Stomach (tissue), 9 donors: ENCODE results near the gene SDK2. TPM values are rescaled to one million over a fixed set of nuclear protein-coding genes. Genes with fewer than 3 reads are reported as not detected.
A peak's percentile ranks its signal among the peaks of the same experiment; 100 is the strongest.

Experiments used
- DNase-seq, 2 donors: peaks; one replicate each; pipeline versions ENCODE4 v3.0.0 to v3.0.0-alpha.2; 2013 to 2019
- H3K27ac ChIP-seq, 5 donors: fragments of 200-600 bp in 4 of 5; sonication (generic) in 4 of 5; one replicate each; pipeline ENCODE4 v1.5.1; 2013 to 2019; ENCODE audit warnings: mild to moderate bottlenecking in 1 of 5, moderate library complexity in 1 of 5
- H3K27me3 ChIP-seq, 3 donors: fragments of 200-600 bp; sonication (generic); one replicate each; pipeline ENCODE4 v1.5.1; 2017 to 2019; ENCODE audit warnings: mixed run types in 1 of 3
- H3K36me3 ChIP-seq, 4 donors: fragments of 200-600 bp; sonication (generic); 1 replicate in 3 of 4; 2 replicates in 1 of 4; pipeline ENCODE4 v1.5.1; 2016 to 2019
- H3K4me1 ChIP-seq, 4 donors: fragments of 200-600 bp; sonication (generic); one replicate each; pipeline ENCODE4 v1.5.1; 2016 to 2019
- H3K4me3 ChIP-seq, 4 donors: fragments of 200-600 bp; sonication (generic) in 3 of 4; one replicate each; pipeline ENCODE4 v1.5.1; 2016 to 2019; ENCODE audit warnings: mild to moderate bottlenecking in 1 of 4
- H3K9me3 ChIP-seq, 4 donors: fragments of 200-600 bp; sonication (generic); one replicate each; pipeline ENCODE4 v1.5.1; 2016 to 2019
- EP300 ChIP-seq: sonication (generic); formaldehyde crosslinking; IDR thresholded peaks from one replicate; pipeline ENCODE4 v1.6.1; 2017; ENCODE audit warnings: antibody characterized with exemption
- POLR2A ChIP-seq, 4 donors: fragments of 450-650 bp; IDR thresholded peaks; one replicate each; pipeline ENCODE4 v1.6.1; 2016; ENCODE audit warnings: antibody characterized with exemption in 4 of 4, control low read depth in 2 of 4, mild to moderate bottlenecking in 1 of 4, moderate library complexity in 1 of 4
- POLR2AphosphoS5 ChIP-seq, 3 donors: sonication (generic); formaldehyde crosslinking; IDR thresholded peaks; one replicate each; pipeline ENCODE4 v1.6.1; 2016; ENCODE audit warnings: antibody characterized with exemption in 3 of 3
- WGBS, 5 donors: extraction: QIAGEN DNeasy Blood & Tissue Kit in 3 of 5; methylation state at CpG; one replicate each; pipeline versions ENCODE4 v1.1.5 to v1.1.7; 2013 to 2018; 5-methylcytosine and 5-hydroxymethylcytosine counted together
- intact Hi-C: fragments of 100-400 bp; cut with DNase I; formaldehyde crosslinking; loops from one replicate; pipeline ENCODE4 v1.15.1; 2023; ENCODE audit warnings: low total_unique reads
- polyA plus RNA-seq, 3 donors: library from polyadenylated mRNA; stranded (reverse); fragments of 200-250 nt; gene quantifications; one replicate each; pipeline ENCODE4 v1.2.3, GENCODE V29; 2013
- total RNA-seq, 5 donors: library from RNA; depleted of rRNA; stranded (reverse); fragments of >200 nt; gene quantifications; one replicate each; pipeline versions ENCODE4 v1.1.0 to v1.2.3, GENCODE V29; 2014 to 2016
- TF ChIP-seq, protein P1 (sequence below), 7 experiments: fragments of 450-650 bp in 4 of 7; fragments of 200-600 bp in 3 of 7; sonication (generic) in 3 of 7; IDR thresholded peaks; one replicate each; pipeline ENCODE4 v1.5.1; 2016 to 2019; ENCODE audit warnings: antibody characterized with exemption in 7 of 7, control low read depth in 2 of 7, mild to moderate bottlenecking in 1 of 7
- donor health status: healthy with polysubstance abuse.
- donor health status: Bipolar disorder and iron deficiency.
- donor health status: healthy.

SDK2 gene
- total and polyA plus RNA-seq, 8 donors, result under 0.01 to 9.6 (median 0.44) TPM; not detected in 1

DNA sequence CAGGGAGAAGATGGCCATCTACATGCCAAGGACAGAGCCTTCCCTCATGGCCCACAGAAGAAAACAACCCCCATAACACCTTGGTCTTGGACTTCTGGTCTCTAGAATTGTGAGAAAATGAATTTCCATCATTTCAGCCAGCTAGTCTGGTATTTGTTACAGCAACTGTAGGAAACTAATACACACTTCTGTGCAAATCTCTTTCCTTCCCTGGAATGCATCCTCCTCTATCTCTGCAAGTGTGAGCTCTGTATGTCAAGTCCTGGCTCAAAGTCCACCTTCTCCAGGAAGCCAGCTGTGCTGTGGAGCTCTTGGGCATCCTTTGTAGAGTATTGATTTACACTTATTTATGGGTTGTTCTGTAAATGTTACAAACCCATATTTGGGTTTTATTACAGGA is 89.7 kb downstream of the SDK2 start:
- H3K27ac ChIP-seq, result no peak overlapping the region
- TF ChIP-seq EP300, result no peak
- no peak for TF ChIP-seq POLR2A (IDR thresholded peaks at IDR 0.05)
- TF ChIP-seq POLR2AphosphoS5 (IDR thresholded peaks at IDR 0.05), result no peak
- H3K36me3 ChIP-seq, result no peaks in the 10 kb centered on the region
- H3K4me3 ChIP-seq, result no peak overlapping the region
- no peak for DNase-seq
- H3K9me3 ChIP-seq, result no peaks in the 10 kb centered on the region
- intact Hi-C loops, result no loop called here
- no peaks in the 10 kb centered on the region for H3K4me1 ChIP-seq
- peaks cover 0 to 36% (median 0%) of the 10 kb centered on the region in 3 donors for H3K27me3 ChIP-seq

DNA sequence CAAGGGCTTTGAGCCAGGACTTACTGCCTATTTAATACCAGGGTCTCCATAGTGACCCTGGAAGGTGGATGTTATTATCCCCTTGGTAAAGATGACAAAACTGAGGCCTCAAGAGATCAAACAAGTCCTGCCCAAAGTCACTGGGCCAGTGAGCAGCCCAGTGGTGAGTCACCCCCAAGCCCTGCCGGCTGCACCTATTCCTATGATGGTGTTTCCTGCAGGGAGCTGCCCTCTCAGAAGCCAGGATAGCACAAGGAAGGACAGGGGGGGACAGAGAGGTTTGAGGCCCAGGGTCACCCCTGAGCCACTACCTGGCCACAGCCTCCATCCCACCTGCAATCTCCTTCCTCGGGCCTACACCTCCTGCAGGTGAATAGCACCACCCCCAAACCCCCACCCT is 90.9 kb downstream of the SDK2 start:
- H3K4me3 ChIP-seq, result no peak overlapping the region
- TF ChIP-seq POLR2A (IDR thresholded peaks at IDR 0.05) (no peak), EP300 (no peak), POLR2AphosphoS5 (IDR thresholded peaks at IDR 0.05) (no peak)
- TF ChIP-seq, protein P1, sequence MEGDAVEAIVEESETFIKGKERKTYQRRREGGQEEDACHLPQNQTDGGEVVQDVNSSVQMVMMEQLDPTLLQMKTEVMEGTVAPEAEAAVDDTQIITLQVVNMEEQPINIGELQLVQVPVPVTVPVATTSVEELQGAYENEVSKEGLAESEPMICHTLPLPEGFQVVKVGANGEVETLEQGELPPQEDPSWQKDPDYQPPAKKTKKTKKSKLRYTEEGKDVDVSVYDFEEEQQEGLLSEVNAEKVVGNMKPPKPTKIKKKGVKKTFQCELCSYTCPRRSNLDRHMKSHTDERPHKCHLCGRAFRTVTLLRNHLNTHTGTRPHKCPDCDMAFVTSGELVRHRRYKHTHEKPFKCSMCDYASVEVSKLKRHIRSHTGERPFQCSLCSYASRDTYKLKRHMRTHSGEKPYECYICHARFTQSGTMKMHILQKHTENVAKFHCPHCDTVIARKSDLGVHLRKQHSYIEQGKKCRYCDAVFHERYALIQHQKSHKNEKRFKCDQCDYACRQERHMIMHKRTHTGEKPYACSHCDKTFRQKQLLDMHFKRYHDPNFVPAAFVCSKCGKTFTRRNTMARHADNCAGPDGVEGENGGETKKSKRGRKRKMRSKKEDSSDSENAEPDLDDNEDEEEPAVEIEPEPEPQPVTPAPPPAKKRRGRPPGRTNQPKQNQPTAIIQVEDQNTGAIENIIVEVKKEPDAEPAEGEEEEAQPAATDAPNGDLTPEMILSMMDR (IDR thresholded peaks at IDR 0.05), result no peak
- intact Hi-C loops, result no loop called here
- DNase-seq, result no peak
- no peaks in the 10 kb centered on the region for H3K9me3 ChIP-seq
- no peaks in the 10 kb centered on the region for H3K36me3 ChIP-seq
- H3K4me1 ChIP-seq, result no peaks in the 10 kb centered on the region
- 47 to 73% (median 64%) methylated on average over 1 to 2 of the region's 2 CpGs for WGBS, 5 donors
- H3K27ac ChIP-seq, result no peak overlapping the region
- H3K27me3 ChIP-seq, result peaks cover 0 to 36% (median 0%) of the 10 kb centered on the region in 3 donors

DNA sequence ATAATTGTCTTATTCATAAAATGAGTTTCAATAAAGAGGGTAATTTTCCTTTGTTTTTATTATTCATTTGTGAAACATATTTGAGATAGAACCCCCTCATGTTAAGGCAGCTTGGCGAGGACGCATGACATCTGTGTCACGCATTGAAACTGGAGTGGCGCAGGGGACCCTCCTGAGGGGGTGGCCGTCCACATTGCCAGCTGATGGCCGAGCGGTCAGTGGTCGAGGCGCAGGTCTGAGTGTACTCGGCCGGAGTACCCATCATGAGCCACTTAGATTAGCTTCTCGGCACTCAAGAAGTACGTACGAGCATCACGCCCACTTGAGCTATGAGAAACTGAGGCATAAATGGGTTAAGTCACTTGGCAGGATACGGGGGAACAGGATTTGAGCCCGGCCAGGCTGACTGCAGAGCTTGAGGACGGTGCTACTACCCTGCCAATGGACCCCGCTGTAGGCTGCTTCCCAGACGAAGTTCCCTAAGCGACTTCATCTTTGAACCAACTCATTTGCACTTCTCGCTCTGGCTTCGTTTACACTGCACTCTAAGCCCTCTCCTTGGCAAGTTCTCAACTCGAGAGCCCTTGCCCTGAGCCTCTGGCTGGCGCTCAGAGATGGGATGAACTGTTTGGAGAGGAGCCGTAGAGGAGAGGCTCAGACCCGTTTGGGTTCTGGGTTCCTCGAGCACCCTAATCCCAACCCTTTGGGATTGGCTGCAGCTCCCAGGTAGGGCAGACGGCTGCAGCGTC is 91.8 kb downstream of the SDK2 start:
- Histone ChIP-seq H3K9me3 (no peaks in the 10 kb centered on the region), H3K4me1 (no peaks in the 10 kb centered on the region), H3K4me3 (peak overlapping the region in 1 of 4 donors; percentile 1), H3K27me3 (peaks cover 0 to 36% (median 0%) of the 10 kb centered on the region in 3 donors), H3K27ac (no peak overlapping the region), H3K36me3 (no peaks in the 10 kb centered on the region)
- intact Hi-C loops, result no loop called here
- TF ChIP-seq, protein P1 (IDR thresholded peaks at IDR 0.05), result no peak
- TF ChIP-seq EP300 (no peak), POLR2A (IDR thresholded peaks at IDR 0.05) (no peak), POLR2AphosphoS5 (IDR thresholded peaks at IDR 0.05) (no peak)
- no peak for DNase-seq
- 69 to 73% (median 70%) methylated on average over 30 of the region's 30 CpGs for WGBS, 5 donors

DNA sequence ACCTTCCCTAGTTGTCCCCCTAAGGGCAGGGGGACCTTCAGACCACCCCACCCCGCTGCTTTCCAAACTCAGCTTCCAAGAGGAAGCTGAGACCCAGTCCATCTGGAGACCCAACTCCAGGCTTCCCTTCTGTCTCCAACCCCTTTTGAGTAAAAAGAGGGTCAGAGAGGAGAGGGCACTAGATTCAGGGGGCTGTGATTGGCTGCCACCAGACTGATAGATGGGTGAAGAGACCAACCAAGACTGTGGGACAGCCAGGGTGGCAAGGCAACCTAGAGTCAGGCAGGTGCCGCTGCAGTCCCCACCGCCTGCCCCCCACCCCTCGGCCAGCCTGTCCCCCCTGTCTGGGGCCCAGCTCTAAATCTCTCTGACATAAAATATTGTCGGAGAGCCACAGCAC is 92.5 kb downstream of the SDK2 start:
- intact Hi-C loops, result no loop called here
- TF ChIP-seq EP300, result no peak
- TF ChIP-seq POLR2AphosphoS5 (IDR thresholded peaks at IDR 0.05), result no peak
- no peak for TF ChIP-seq POLR2A (IDR thresholded peaks at IDR 0.05)
- TF ChIP-seq, protein P1 (IDR thresholded peaks at IDR 0.05), result no peak
- Histone ChIP-seq H3K9me3 (no peaks in the 10 kb centered on the region), H3K27me3 (peaks cover 0 to 36% (median 0%) of the 10 kb centered on the region in 3 donors), H3K27ac (no peak overlapping the region), H3K4me1 (no peaks in the 10 kb centered on the region), H3K36me3 (no peaks in the 10 kb centered on the region), H3K4me3 (peak overlapping the region in 1 of 4 donors; percentile 1)
- 49 to 63% (median 54%) methylated on average over 5 of the region's 5 CpGs for WGBS, 5 donors
- no peak for DNase-seq

DNA sequence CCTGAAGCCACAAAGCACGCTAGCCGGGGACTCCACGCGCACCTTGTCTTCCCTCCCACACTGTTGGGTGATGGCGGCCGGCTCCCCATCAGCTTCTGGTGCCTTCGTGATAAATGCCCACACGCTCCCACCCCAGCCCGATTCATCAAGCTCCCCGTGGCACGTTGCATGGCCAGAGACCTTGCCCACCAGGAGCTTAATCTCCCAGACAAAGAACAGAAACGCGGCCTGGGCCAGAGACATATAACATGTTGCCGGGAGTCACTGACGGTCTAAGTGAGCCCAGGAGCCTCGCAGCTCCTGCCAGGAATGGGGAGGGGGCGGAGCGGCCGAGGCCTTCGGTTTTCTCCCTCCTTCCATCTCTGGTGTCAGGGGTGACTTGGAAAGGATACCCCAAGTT is 93.1 kb downstream of the SDK2 start:
- no peaks in the 10 kb centered on the region for H3K36me3 ChIP-seq
- H3K27ac ChIP-seq, result no peak overlapping the region
- intact Hi-C loops, result no loop called here
- no peak for TF ChIP-seq POLR2A (IDR thresholded peaks at IDR 0.05)
- TF ChIP-seq EP300, result no peak
- TF ChIP-seq POLR2AphosphoS5 (IDR thresholded peaks at IDR 0.05), result no peak
- TF ChIP-seq, protein P1 (IDR thresholded peaks at IDR 0.05), result no peak
- H3K4me3 ChIP-seq, result no peak overlapping the region
- no peaks in the 10 kb centered on the region for H3K4me1 ChIP-seq
- no peak for DNase-seq
- no peaks in the 10 kb centered on the region for H3K9me3 ChIP-seq
- peaks cover 0 to 36% (median 0%) of the 10 kb centered on the region in 3 donors for H3K27me3 ChIP-seq
- 85 to 91% (median 87%) methylated on average over 19 to 20 of the region's 20 CpGs for WGBS, 5 donors
